HepG2 (cell line): ENCODE data around the gene RNF149. TPM values are rescaled to one million over a fixed set of nuclear protein-coding genes. Genes with fewer than 3 reads are reported as not detected.

Experiments used
- ETV6 ChIP-seq: sonication (generic); formaldehyde crosslinking; conservative IDR thresholded peaks from 2 replicates; pipeline ENCODE4 v1.4.0; 2020; ENCODE audit warnings: missing genetic modification reagents
- GABPB1 ChIP-seq: IDR thresholded peaks from 2 replicates; pipeline ENCODE4 v1.6.1; 2016; ENCODE audit warnings: mild to moderate bottlenecking, missing genetic modification reagents, moderate library complexity, missing compliant biosample characterization
- NFAT5 ChIP-seq: sonication (generic); formaldehyde crosslinking; IDR thresholded peaks from 2 replicates; pipeline ENCODE4 v1.4.0; 2020; ENCODE audit warnings: missing genetic modification reagents
- ZFYVE20 ChIP-seq: sonication (generic); formaldehyde crosslinking; IDR thresholded peaks from 2 replicates; pipeline ENCODE4 v1.8.0; 2023; ENCODE audit warnings: low read depth, mild to moderate bottlenecking, moderate library complexity, missing genetic modification reagents, borderline replicate concordance
- ZNF124 ChIP-seq: sonication (generic); formaldehyde crosslinking; IDR thresholded peaks from 2 replicates; pipeline ENCODE4 v1.4.0; 2020; ENCODE audit warnings: missing genetic modification reagents
- ZNF280B ChIP-seq: sonication (generic); formaldehyde crosslinking; IDR thresholded peaks from 2 replicates; pipeline ENCODE4 v1.5.0; 2020; ENCODE audit warnings: missing genetic modification reagents, mild to moderate bottlenecking, borderline replicate concordance
- ZNF513 ChIP-seq: sonication (generic); formaldehyde crosslinking; conservative IDR thresholded peaks from 2 replicates; pipeline ENCODE4 v1.5.0; 2020; ENCODE audit warnings: missing genetic modification reagents
- polyA plus RNA-seq, 8 experiments: library from polyadenylated mRNA; depleted of rRNA in 3 of 8; stranded (reverse) in 7 of 8; unstranded in 1 of 8; fragments of >200 nt; fragmentation: Illumina TruSeq in 4 of 8; extraction: Trizol in 4 of 8; gene quantifications; 2 replicates each; pipeline versions ENCODE4 v1.2.1 to v1.2.3, GENCODE V29; 2011 to 2016; ENCODE audit warnings: low read depth in 4 of 8, missing spikeins in 1 of 8, mixed read lengths in 1 of 8; ENCODE audit not compliant: insufficient read depth in 1 of 8
- total RNA-seq, 5 experiments: library from RNA; depleted of rRNA; stranded (reverse); fragments of >200 nt; fragmentation: Illumina TruSeq; extraction: Trizol; gene quantifications; 2 replicates each; pipeline ENCODE4 v1.2.3, GENCODE V29; 2016; ENCODE audit warnings: low read depth in 1 of 5
- TF ChIP-seq, protein P1 (sequence below): sonication (generic); formaldehyde crosslinking; IDR thresholded peaks from 2 replicates; pipeline ENCODE4 v1.5.0; 2020; ENCODE audit warnings: mild to moderate bottlenecking, missing genetic modification reagents, borderline replicate concordance
- TF ChIP-seq, protein P2 (sequence below): sonication (generic); formaldehyde crosslinking; IDR thresholded peaks from 2 replicates; pipeline ENCODE4 v1.8.1; 2023; ENCODE audit warnings: missing genetic modification reagents, inconsistent platforms, borderline replicate concordance

RNF149 gene
- total and polyA plus RNA-seq, 2 of the 13 experiments (the other 11 are each of a cell fraction or from before 2014, with no cell fraction given), result 87.6 to 109 TPM

DNA sequence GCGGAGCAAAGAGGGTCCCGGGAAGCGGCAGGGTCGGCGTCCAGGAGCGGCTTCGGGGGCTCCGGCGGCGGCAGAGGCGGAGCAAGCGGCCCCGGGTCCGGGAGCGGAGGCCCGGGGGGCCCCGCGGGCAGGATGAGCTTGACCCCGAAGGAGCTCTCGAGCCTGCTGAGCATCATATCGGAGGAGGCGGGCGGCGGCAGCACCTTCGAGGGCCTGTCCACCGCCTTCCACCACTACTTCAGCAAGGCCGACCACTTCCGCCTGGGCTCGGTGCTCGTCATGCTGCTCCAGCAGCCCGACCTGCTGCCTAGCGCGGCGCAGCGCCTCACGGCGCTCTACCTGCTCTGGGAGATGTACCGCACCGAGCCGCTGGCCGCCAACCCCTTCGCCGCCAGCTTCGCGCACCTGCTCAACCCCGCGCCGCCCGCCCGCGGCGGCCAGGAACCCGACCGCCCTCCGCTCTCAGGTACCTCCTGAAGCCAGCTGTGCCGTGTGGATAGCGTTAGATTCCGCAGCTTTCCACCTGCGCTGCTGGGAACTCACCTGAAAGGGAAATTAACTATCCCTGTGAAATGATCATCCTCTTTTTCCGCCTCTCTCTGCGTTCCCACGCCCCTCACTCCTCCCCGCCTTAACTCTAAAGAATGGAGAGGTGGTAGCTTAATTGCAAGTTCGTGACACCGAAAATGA, 55.3 kb downstream of the RNF149 start (continued):
- TF ChIP-seq NFAT5, result peak; percentile 71
- TF ChIP-seq ZFYVE20 (CRISPR knock-in tag), result 0 out of 2 replicates have a peak, but pooled peaks have one; percentile 61
- 0 out of 2 replicates have a peak, but pooled peaks have one; percentile 13 for TF ChIP-seq ZNF513 (CRISPR knock-in tag)
- TF ChIP-seq, protein P1, sequence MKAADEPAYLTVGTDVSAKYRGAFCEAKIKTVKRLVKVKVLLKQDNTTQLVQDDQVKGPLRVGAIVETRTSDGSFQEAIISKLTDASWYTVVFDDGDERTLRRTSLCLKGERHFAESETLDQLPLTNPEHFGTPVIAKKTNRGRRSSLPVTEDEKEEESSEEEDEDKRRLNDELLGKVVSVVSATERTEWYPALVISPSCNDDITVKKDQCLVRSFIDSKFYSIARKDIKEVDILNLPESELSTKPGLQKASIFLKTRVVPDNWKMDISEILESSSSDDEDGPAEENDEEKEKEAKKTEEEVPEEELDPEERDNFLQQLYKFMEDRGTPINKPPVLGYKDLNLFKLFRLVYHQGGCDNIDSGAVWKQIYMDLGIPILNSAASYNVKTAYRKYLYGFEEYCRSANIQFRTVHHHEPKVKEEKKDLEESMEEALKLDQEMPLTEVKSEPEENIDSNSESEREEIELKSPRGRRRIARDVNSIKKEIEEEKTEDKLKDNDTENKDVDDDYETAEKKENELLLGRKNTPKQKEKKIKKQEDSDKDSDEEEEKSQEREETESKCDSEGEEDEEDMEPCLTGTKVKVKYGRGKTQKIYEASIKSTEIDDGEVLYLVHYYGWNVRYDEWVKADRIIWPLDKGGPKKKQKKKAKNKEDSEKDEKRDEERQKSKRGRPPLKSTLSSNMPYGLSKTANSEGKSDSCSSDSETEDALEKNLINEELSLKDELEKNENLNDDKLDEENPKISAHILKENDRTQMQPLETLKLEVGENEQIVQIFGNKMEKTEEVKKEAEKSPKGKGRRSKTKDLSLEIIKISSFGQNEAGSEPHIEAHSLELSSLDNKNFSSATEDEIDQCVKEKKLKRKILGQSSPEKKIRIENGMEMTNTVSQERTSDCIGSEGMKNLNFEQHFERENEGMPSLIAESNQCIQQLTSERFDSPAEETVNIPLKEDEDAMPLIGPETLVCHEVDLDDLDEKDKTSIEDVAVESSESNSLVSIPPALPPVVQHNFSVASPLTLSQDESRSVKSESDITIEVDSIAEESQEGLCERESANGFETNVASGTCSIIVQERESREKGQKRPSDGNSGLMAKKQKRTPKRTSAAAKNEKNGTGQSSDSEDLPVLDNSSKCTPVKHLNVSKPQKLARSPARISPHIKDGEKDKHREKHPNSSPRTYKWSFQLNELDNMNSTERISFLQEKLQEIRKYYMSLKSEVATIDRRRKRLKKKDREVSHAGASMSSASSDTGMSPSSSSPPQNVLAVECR (CRISPR knock-in tag), result peak; percentile 72; the same call in 1 of the 2 replicates
- TF ChIP-seq, protein P2, sequence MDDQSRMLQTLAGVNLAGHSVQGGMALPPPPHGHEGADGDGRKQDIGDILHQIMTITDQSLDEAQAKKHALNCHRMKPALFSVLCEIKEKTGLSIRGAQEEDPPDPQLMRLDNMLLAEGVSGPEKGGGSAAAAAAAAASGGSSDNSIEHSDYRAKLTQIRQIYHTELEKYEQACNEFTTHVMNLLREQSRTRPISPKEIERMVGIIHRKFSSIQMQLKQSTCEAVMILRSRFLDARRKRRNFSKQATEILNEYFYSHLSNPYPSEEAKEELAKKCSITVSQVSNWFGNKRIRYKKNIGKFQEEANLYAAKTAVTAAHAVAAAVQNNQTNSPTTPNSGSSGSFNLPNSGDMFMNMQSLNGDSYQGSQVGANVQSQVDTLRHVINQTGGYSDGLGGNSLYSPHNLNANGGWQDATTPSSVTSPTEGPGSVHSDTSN (CRISPR knock-in tag), result peak; percentile 16; the same call in 1 of the 2 replicates
- TF ChIP-seq ZNF280B, result peak; percentile 86; the same call in 1 of the 2 replicates
- TF ChIP-seq GABPB1 (CRISPR knock-in tag), result peak; percentile 16; the same call in 1 of the 2 replicates
- TF ChIP-seq ZNF124 (CRISPR knock-in tag), result peak; percentile 60; the same call in 1 of the 2 replicates
- peak; percentile 10; the same call in 1 of the 2 replicates for TF ChIP-seq ETV6 (CRISPR knock-in tag)
